K562 (cell line): ENCODE results near the gene HMOX2. TPM values are rescaled to one million over a fixed set of nuclear protein-coding genes. Genes with fewer than 3 reads are reported as not detected.

Experiments
- ATAC-seq: fragments of 200-7000 bp; cut with Tn5 transposase; 3 replicates; pipeline ENCODE4 v1.9.1; 2020; ENCODE audit warnings: moderate library complexity
- BruUV-seq: library from RNA; stranded (reverse); fragments of 400-500 nt; replicated peaks from 2 replicates; lab custom pipeline; 2021; lab: Mats Ljungman, UMichigan
- CTCF ChIA-PET: fragments of 300-600 bp; formaldehyde crosslinking; extraction: SDS; loops from one replicate; lab custom pipeline; 2021; ENCODE audit warnings: low intra/inter-chr PET ratio; lab: Yijun Ruan, JAX
- POLR2A ChIA-PET: fragments of 300-600, 350-650 bp; sonication (Branson Sonifier 250); formaldehyde crosslinking; extraction: SDS; loops from one replicate; lab custom pipeline; 2021; ENCODE audit warnings: antibody characterized with exemption, inconsistent platforms; lab: Yijun Ruan, JAX
- DNase-seq, 4 experiments: peaks; one replicate each; pipeline versions ENCODE4 v3.0.0 to v3.0.0-alpha.2; 2011 to 2018; ENCODE audit warnings: low spot score in 3 of 4, mixed read lengths in 3 of 4; ENCODE audit errors: extremely low read depth in 1 of 4
- FAIRE-seq: peaks from 2 replicates; lab custom pipeline; 2011; peaks lifted over from hg19 to GRCh38; lab: Jason Lieb, UNC
- H2AFZ ChIP-seq: 2 replicates; pipeline ENCODE4 v1.6.0; 2011; ENCODE audit warnings: low read depth, low read length, control low read depth, inconsistent platforms
- H3K27ac ChIP-seq: fragments of 200-600 bp; 3 replicates; pipeline ENCODE4 v1.8.0; 2011; ENCODE audit warnings: low read depth, mild to moderate bottlenecking, control low read depth, inconsistent platforms, low read length, moderate library complexity, mixed read lengths; ENCODE audit errors: extremely low read depth
- H3K27me3 ChIP-seq, 2 experiments: fragments of 300-600 bp in 1 of 2; 2 replicates in 1 of 2; 3 replicates in 1 of 2; pipeline versions ENCODE4 v1.6.0 to v1.8.0; 2011; ENCODE audit warnings: inconsistent platforms in 2 of 2, low read length in 2 of 2, mild to moderate bottlenecking in 1 of 2, mixed read lengths in 1 of 2, moderate library complexity in 1 of 2; ENCODE audit not compliant: control insufficient read depth in 2 of 2, insufficient read depth in 2 of 2
- H3K36me3 ChIP-seq: fragments of 300-600 bp; 3 replicates; pipeline ENCODE4 v1.8.0; 2011; ENCODE audit warnings: mild to moderate bottlenecking, low read length, inconsistent platforms; ENCODE audit not compliant: control insufficient read depth, insufficient read depth
- H3K4me1 ChIP-seq, 2 experiments: fragments of 200-600 bp in 1 of 2; replicated peaks in 1 of 2; 2 replicates in 1 of 2; 3 replicates in 1 of 2; pipeline versions ENCODE4 v1.5.1 to v1.8.0; 2011; ENCODE audit warnings: inconsistent platforms in 2 of 2, low read length in 2 of 2, mild to moderate bottlenecking in 1 of 2, mixed read lengths in 1 of 2, moderate library complexity in 1 of 2; ENCODE audit not compliant: control insufficient read depth in 2 of 2, insufficient read depth in 2 of 2
- H3K4me2 ChIP-seq: 2 replicates; pipeline ENCODE4 v1.6.1; 2011; ENCODE audit warnings: low read length, control low read depth, inconsistent platforms, mixed read lengths; ENCODE audit not compliant: insufficient read depth
- H3K4me3 ChIP-seq: fragments of 200-600 bp; sonication (generic), shearing (Covaris generic); 2 replicates; pipeline ENCODE4 v1.5.1; 2016; ENCODE audit warnings: control low read depth, inconsistent platforms
- H3K79me2 ChIP-seq: fragments of 200-600 bp; 3 replicates; pipeline ENCODE4 v1.8.0; 2011; ENCODE audit warnings: low read length, inconsistent platforms; ENCODE audit not compliant: control insufficient read depth, insufficient read depth
- H3K9ac ChIP-seq, 2 experiments: 2 replicates each; pipeline versions ENCODE4 v1.6.0 to v1.6.1; 2011; ENCODE audit warnings: low read depth in 2 of 2, low read length in 2 of 2, control low read depth in 1 of 2, inconsistent platforms in 1 of 2, mild to moderate bottlenecking in 1 of 2, mixed read lengths in 1 of 2; ENCODE audit not compliant: insufficient read depth in 1 of 2
- H3K9me1 ChIP-seq: one replicate; pipeline ENCODE4 v1.6.0; 2011; ENCODE audit warnings: inconsistent platforms, mild to moderate bottlenecking, low read length, moderate library complexity; ENCODE audit not compliant: control insufficient read depth, insufficient read depth
- H3K9me3 ChIP-seq: replicated peaks from 2 replicates; pipeline ENCODE4 v1.5.1; 2011; ENCODE audit warnings: low read depth, low read length, inconsistent platforms; ENCODE audit not compliant: control insufficient read depth, insufficient read depth
- H4K20me1 ChIP-seq: replicated peaks from 2 replicates; pipeline ENCODE4 v1.6.1; 2011; ENCODE audit warnings: low read length, inconsistent platforms, mixed read lengths; ENCODE audit not compliant: control insufficient read depth, insufficient read depth
- CCAR2 ChIP-seq: fragments of 200-400 bp; formaldehyde crosslinking; IDR thresholded peaks from 2 replicates; pipeline ENCODE4 v1.6.1; 2017; ENCODE audit warnings: mild to moderate bottlenecking, low read depth, low read length
- GABPA ChIP-seq: fragments of 200-800 bp; sonication (Bioruptor generic); conservative IDR thresholded peaks from 2 replicates; pipeline ENCODE4 v1.6.1; 2016; ENCODE audit warnings: low read depth, missing genetic modification characterization, missing compliant biosample characterization
- HOXB6 ChIP-seq: fragments of 250-450 bp; sonication (Bioruptor Pico); IDR thresholded peaks from 2 replicates; pipeline ENCODE4 v1.5.1; 2022; ENCODE audit warnings: mild to moderate bottlenecking, borderline replicate concordance
- LARP7 ChIP-seq: fragments of 450-650 bp; IDR thresholded peaks from 2 replicates; pipeline ENCODE4 v1.6.1; 2016
- NRF1 ChIP-seq, 2 experiments: fragments of 450-650 bp; IDR thresholded peaks in 1 of 2; conservative IDR thresholded peaks in 1 of 2; 2 replicates each; pipeline ENCODE4 v1.6.1; 2014; ENCODE audit warnings: mild to moderate bottlenecking in 2 of 2
- OTX1 ChIP-seq: fragments of 450-650 bp; formaldehyde crosslinking; IDR thresholded peaks from 2 replicates; pipeline ENCODE4 v1.4.0; 2022; ENCODE audit warnings: mild to moderate bottlenecking
- PHB2 ChIP-seq: fragments of 450-650 bp; IDR thresholded peaks from 2 replicates; pipeline ENCODE4 v1.6.1; 2017; ENCODE audit warnings: low read depth
- POLR2H ChIP-seq: IDR thresholded peaks from 2 replicates; pipeline ENCODE4 v1.6.1; 2016; ENCODE audit warnings: missing genetic modification characterization, low read depth, mild to moderate bottlenecking, control low read depth, missing compliant biosample characterization, moderate library complexity
- POLR3A ChIP-seq: IDR thresholded peaks from 2 replicates; pipeline ENCODE4 v1.6.1; 2011; ENCODE audit warnings: borderline replicate concordance, mild to moderate bottlenecking, moderate library complexity; ENCODE audit not compliant: insufficient read length, insufficient read depth; ENCODE audit errors: extremely low read depth
- SMAD2 ChIP-seq: fragments of 150-350 bp; IDR thresholded peaks from 2 replicates; pipeline ENCODE4 v1.6.1; 2014; ENCODE audit warnings: low read depth, mild to moderate bottlenecking, low read length
- SP1 ChIP-seq: sonication (generic); formaldehyde crosslinking; IDR thresholded peaks from 2 replicates; pipeline ENCODE4 v1.8.1; 2022; ENCODE audit warnings: mild to moderate bottlenecking, missing genetic modification reagents
- THRA ChIP-seq: fragments of 450-650 bp; IDR thresholded peaks from 2 replicates; pipeline ENCODE4 v1.6.1; 2017; ENCODE audit warnings: mild to moderate bottlenecking, moderate library complexity
- XRCC5 ChIP-seq: fragments of 200-400 bp; formaldehyde crosslinking; IDR thresholded peaks from 2 replicates; pipeline ENCODE4 v1.6.1; 2017; ENCODE audit warnings: low read depth, mild to moderate bottlenecking, low read length
- ZC3H11A ChIP-seq: IDR thresholded peaks from 2 replicates; pipeline ENCODE4 v1.6.1; 2012; ENCODE audit warnings: low read depth, low read length, improper control_type of control experiment
- ZNF197 ChIP-seq: fragments of 200-800 bp; sonication (Bioruptor generic); IDR thresholded peaks from 2 replicates; pipeline ENCODE4 v1.6.1; 2016; ENCODE audit warnings: low read depth, missing genetic modification characterization, missing compliant biosample characterization
- ZNF280B ChIP-seq: fragments of 250-450 bp; sonication (Bioruptor Pico); IDR thresholded peaks from 2 replicates; pipeline ENCODE4 v1.5.1; 2021; ENCODE audit warnings: mild to moderate bottlenecking
- ZNF444 ChIP-seq: fragments of 250-450 bp; sonication (Bioruptor Pico); IDR thresholded peaks from 2 replicates; pipeline ENCODE4 v1.4.0; 2020; ENCODE audit warnings: mild to moderate bottlenecking, moderate library complexity
- ZNF561 ChIP-seq: fragments of 450-650 bp; formaldehyde crosslinking; conservative IDR thresholded peaks from 2 replicates; pipeline ENCODE4 v1.4.0; 2020; ENCODE audit warnings: mild to moderate bottlenecking, moderate library complexity
- WGBS: fragments of 100-300 bp; shearing (Covaris generic); methylation state at CpG from one replicate; pipeline ENCODE4 v1.1.6; 2016; ENCODE audit warnings: low coverage, mixed read lengths; ENCODE audit not compliant: insufficient coverage; ENCODE audit errors: missing lambda C conversion rate; 5-methylcytosine and 5-hydroxymethylcytosine counted together
- in situ Hi-C: fragments of 300-500 bp; cut with MboI; formaldehyde crosslinking; loops from 4 replicates; pipeline ENCODE4 v1.15.0; 2018; ENCODE audit warnings: inconsistent platforms, mixed read lengths
- intact Hi-C: fragments of 100-400 bp; cut with micrococcal nuclease; formaldehyde crosslinking; loops from 2 replicates; pipeline ENCODE4 v1.14.2; 2022
- polyA plus RNA-seq, 8 experiments: library from polyadenylated mRNA; depleted of rRNA in 4 of 8; stranded (reverse) in 5 of 8; unstranded in 3 of 8; fragments of >200 nt; fragmentation: Nextera tagmentation in 2 of 8; fragmentation: Illumina TruSeq in 1 of 8; extraction: Ambion mirVana in 2 of 8; extraction: Trizol in 1 of 8; gene quantifications; 2 replicates each; pipeline versions ENCODE4 v1.2.1 to v1.2.3, GENCODE V29; 2011 to 2014; ENCODE audit warnings: inconsistent platforms in 1 of 8, missing spikeins in 1 of 8
- total RNA-seq, 7 experiments: library from RNA; depleted of rRNA in 6 of 7; stranded (reverse); fragments of >200 nt in 6 of 7; fragmentation: Illumina TruSeq in 2 of 7; extraction: Trizol in 2 of 7; gene quantifications; 2 replicates each; pipeline versions ENCODE4 v1.2.1 to v1.2.3, GENCODE V29; 2011 to 2021; ENCODE audit warnings: low replicate concordance in 1 of 7

Gene HMOX2
- total and polyA plus RNA-seq, 9 of the 15 experiments (the other 6 are each of a cell fraction or from before 2014, with no cell fraction given), result 26.8 to 87.4 (median 57.4) TPM

DNA sequence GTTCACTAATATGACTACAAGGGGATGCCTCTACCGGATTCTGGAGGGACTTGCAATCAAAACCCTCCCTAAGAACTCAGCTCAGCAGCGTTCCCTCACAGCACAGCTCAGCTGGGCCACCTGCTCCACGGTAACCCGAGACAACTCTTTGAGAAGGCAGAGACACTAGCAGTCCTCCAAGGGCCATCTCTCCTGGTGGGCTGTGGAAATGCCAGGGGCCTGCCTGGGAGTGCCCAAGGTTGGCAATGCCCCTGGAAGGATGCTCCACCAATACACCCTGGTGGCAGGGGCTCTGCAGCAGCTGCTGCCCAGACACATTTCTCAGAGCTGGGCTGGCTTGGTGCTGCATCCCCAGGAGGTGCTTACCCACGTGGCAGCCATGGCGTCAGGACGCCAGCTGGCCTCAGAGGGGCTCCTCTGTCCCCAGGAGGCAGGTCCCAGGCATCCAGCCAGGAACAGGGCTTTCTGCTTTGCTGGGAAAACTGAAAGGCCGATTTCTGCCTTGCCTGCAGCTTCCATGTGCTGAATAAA lies 45.9 kb downstream of the HMOX2 start (continued):
- TF ChIP-seq POLR2H (tag), result no peak
- TF ChIP-seq ZC3H11A, result no peak
- TF ChIP-seq, all 486 proteins: peak for 0

DNA sequence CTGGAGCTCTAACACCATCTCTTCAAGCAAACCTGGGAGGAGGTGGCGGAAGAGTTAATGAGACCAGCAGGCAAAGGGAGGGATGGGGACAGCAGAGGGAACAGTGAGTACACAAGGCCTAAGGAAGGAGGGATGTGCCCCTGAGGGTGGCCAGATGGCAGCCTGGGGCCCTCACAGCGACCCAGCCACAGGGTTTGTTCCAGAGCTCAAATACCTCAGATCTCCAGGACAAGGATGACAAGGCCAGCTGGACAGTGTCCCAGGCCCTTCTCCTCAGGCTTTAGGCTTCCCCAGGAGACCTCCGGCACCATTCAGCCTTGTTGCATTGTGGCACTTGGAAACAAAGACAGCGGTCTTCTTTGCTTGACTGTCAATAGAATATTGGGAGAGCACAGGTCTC lies 47.5 kb downstream of the HMOX2 start:
- peaks cover 14 to 25% of the 10 kb centered on the region in 2 experiments; a peak in 4 of 5 replicates for H3K4me1 ChIP-seq
- H3K27me3 ChIP-seq, result no peaks in the 10 kb centered on the region
- ChIA-PET POLR2A (interaction anchor here (0.7 to 1.7 kb wide), 4 partner anchors 9 to 414 kb away, joined by 3 to 6 read pairs (median 4); no protein-coding TSS in a partner anchor), CTCF (no interaction called here)
- DNase-seq (no peak), FAIRE-seq (no peak), ATAC-seq (no peak)
- H3K4me3 ChIP-seq, result no peak overlapping the region
- TF ChIP-seq ZNF444 (CRISPR knock-in tag) (no peak), NRF1 (conservative IDR thresholded peaks at IDR 0.05 in 1 of 2, IDR thresholded peaks at IDR 0.05 in 1 of 2) (no peak), SMAD2 (no peak), XRCC5 (no peak), ZNF280B (CRISPR knock-in tag) (no peak), PHB2 (no peak), POLR3A (no peak), OTX1 (CRISPR knock-in tag) (no peak), THRA (no peak), CCAR2 (no peak), SP1 (CRISPR knock-in tag) (no peak), ZNF197 (CRISPR knock-in tag) (no peak), HOXB6 (CRISPR knock-in tag) (no peak), ZNF561 (CRISPR knock-in tag) (no peak), GABPA (tag) (no peak), LARP7 (no peak)
- H3K27ac ChIP-seq, result no peak overlapping the region; the same call in 2 of the 3 replicates
- no peaks in the 10 kb centered on the region for H3K79me2 ChIP-seq
- no peak overlapping the region for H2AFZ ChIP-seq
- no peaks in the 10 kb centered on the region for H3K9me1 ChIP-seq
- H4K20me1 ChIP-seq, result no peaks in the 10 kb centered on the region
- H3K9me3 ChIP-seq, result no peaks in the 10 kb centered on the region
- in situ Hi-C loops (loop anchor here (5.0 kb wide), 1 partner anchor 64 kb away; no protein-coding TSS in a partner anchor), intact Hi-C loops (loop anchor here (10.0 kb wide), 1 partner anchor 431 kb away; the partner anchor contains the start of gene SEC14L5)
- H3K9ac ChIP-seq, result peak overlapping the region in 1 of 2 experiments; percentile 20; a peak in 1 of 4 replicates
- 68% methylated on average over 4 of the region's 4 CpGs for WGBS
- H3K36me3 ChIP-seq, result no peaks in the 10 kb centered on the region
- no peak overlapping the region for H3K4me2 ChIP-seq
- no TSS peak for BruUV-seq
